HepG2 (cell line): Measurements from ENCODE around the gene BDKRB1. TPM values are rescaled to one million over a fixed set of nuclear protein-coding genes. Genes with fewer than 3 reads are reported as not detected.

ENCODE experiments used
- ATAC-seq: fragments of 200-7000 bp; cut with Tn5 transposase; 3 replicates; pipeline ENCODE4 v1.9.1; 2020; ENCODE audit warnings: mild to moderate bottlenecking, moderate library complexity
- BruUV-seq: library from RNA; stranded (reverse); fragments of 400-500 nt; replicated peaks from 2 replicates; lab custom pipeline; 2021; lab: Mats Ljungman, UMichigan
- CTCF ChIA-PET: fragments of 300-600 bp; formaldehyde crosslinking; extraction: SDS; loops from one replicate; lab custom pipeline; 2021; ENCODE audit warnings: low total read pairs, inconsistent platforms, low intra/inter-chr PET ratio; lab: Yijun Ruan, JAX
- POLR2A ChIA-PET: fragments of 350-600 bp; sonication (Branson Sonifier 250); formaldehyde crosslinking; loops from one replicate; lab custom pipeline; 2020; ENCODE audit warnings: antibody characterized with exemption, inconsistent platforms; lab: Yijun Ruan, JAX
- DNase-seq: peaks from one replicate; pipeline ENCODE4 v3.0.0-alpha.2; 2015; ENCODE audit warnings: low spot score
- FAIRE-seq: peaks from 3 replicates; lab custom pipeline; 2011; peaks lifted over from hg19 to GRCh38; lab: Jason Lieb, UNC
- H2AFZ ChIP-seq: one replicate; pipeline ENCODE4 v1.6.1; 2011; ENCODE audit warnings: low read length, inconsistent platforms
- H3K27ac ChIP-seq: fragments of 300-600 bp; 3 replicates; pipeline ENCODE4 v1.8.0; 2011; ENCODE audit warnings: mixed run types, mild to moderate bottlenecking, mixed read lengths, low read length, inconsistent platforms; ENCODE audit not compliant: insufficient read depth; ENCODE audit errors: extremely low read length
- H3K27me3 ChIP-seq, 2 experiments: fragments of 200-600 bp in 1 of 2; 2 replicates in 1 of 2; 3 replicates in 1 of 2; pipeline versions ENCODE4 v1.6.0 to v1.8.0; 2011; ENCODE audit warnings: low read length in 2 of 2, mild to moderate bottlenecking in 2 of 2, moderate library complexity in 2 of 2, inconsistent platforms in 1 of 2; ENCODE audit not compliant: insufficient read depth in 2 of 2, control insufficient read depth in 1 of 2
- H3K36me3 ChIP-seq, 2 experiments: fragments of 200-600 bp in 1 of 2; replicated peaks in 1 of 2; 2 replicates in 1 of 2; 3 replicates in 1 of 2; pipeline versions ENCODE4 v1.5.1 to v1.8.0; 2011; ENCODE audit warnings: low read length in 2 of 2, inconsistent platforms in 1 of 2; ENCODE audit not compliant: insufficient read depth in 2 of 2, control insufficient read depth in 1 of 2
- H3K4me1 ChIP-seq: 2 replicates; pipeline ENCODE4 v1.5.1; 2012; ENCODE audit warnings: low read length, inconsistent platforms; ENCODE audit not compliant: insufficient read depth
- H3K4me2 ChIP-seq: 2 replicates; pipeline ENCODE4 v1.6.0; 2011; ENCODE audit warnings: low read depth, low read length, inconsistent platforms
- H3K4me3 ChIP-seq, 3 experiments: fragments of 200-600 bp in 1 of 3; sonication (generic), shearing (Covaris generic) in 1 of 3; replicated peaks in 1 of 3; 2 replicates each; pipeline ENCODE4 v1.5.1; 2011 to 2016; ENCODE audit warnings: low read length in 3 of 3, inconsistent platforms in 2 of 3, low read depth in 2 of 3, mild to moderate bottlenecking in 2 of 3, control low read depth in 1 of 3, mixed read lengths in 1 of 3; ENCODE audit not compliant: insufficient read depth in 1 of 3
- H3K79me2 ChIP-seq: one replicate; pipeline ENCODE4 v1.6.1; 2011; ENCODE audit warnings: low read length, inconsistent platforms; ENCODE audit not compliant: insufficient read depth
- H3K9ac ChIP-seq: 2 replicates; pipeline ENCODE4 v1.6.0; 2011; ENCODE audit warnings: mild to moderate bottlenecking, low read depth, low read length, inconsistent platforms; ENCODE audit not compliant: insufficient read depth
- H3K9me3 ChIP-seq: 2 replicates; pipeline ENCODE4 v1.5.1; 2012; ENCODE audit warnings: mild to moderate bottlenecking, low read length
- H4K20me1 ChIP-seq: 2 replicates; pipeline ENCODE4 v1.6.0; 2011; ENCODE audit warnings: inconsistent platforms, mild to moderate bottlenecking, low read length, moderate library complexity; ENCODE audit not compliant: insufficient read depth
- ARID4A ChIP-seq: sonication (generic); formaldehyde crosslinking; IDR thresholded peaks from 2 replicates; pipeline ENCODE4 v1.5.0; 2020; ENCODE audit warnings: mild to moderate bottlenecking, missing genetic modification reagents, borderline replicate concordance
- BCL6 ChIP-seq: IDR thresholded peaks from 2 replicates; pipeline ENCODE4 v1.6.1; 2016; ENCODE audit warnings: missing genetic modification reagents, missing compliant biosample characterization
- CHD4 ChIP-seq: fragments of 200-600 bp; sonication (generic); IDR thresholded peaks from 2 replicates; pipeline ENCODE4 v1.7.0; 2017; ENCODE audit warnings: mild to moderate bottlenecking, low read length, borderline replicate concordance
- KDM1A ChIP-seq: IDR thresholded peaks from 2 replicates; pipeline ENCODE4 v1.6.1; 2016; ENCODE audit warnings: missing compliant biosample characterization
- KLF11 ChIP-seq: IDR thresholded peaks from 2 replicates; pipeline ENCODE4 v1.6.1; 2016; ENCODE audit warnings: missing compliant biosample characterization
- MAX ChIP-seq: IDR thresholded peaks from 2 replicates; pipeline ENCODE4 v1.6.1; 2012; ENCODE audit warnings: inconsistent platforms
- MIXL1 ChIP-seq: IDR thresholded peaks from 2 replicates; pipeline ENCODE4 v1.6.1; 2016
- NFKB2 ChIP-seq: sonication (generic); formaldehyde crosslinking; IDR thresholded peaks from 2 replicates; pipeline ENCODE4 v1.4.0; 2020; ENCODE audit warnings: missing genetic modification reagents, borderline replicate concordance
- RAD21 ChIP-seq: fragments of 450-650 bp; formaldehyde crosslinking; IDR thresholded peaks from 2 replicates; pipeline ENCODE4 v1.5.0; 2020; ENCODE audit warnings: mild to moderate bottlenecking
- SRSF1 ChIP-seq: fragments of 200-400 bp; formaldehyde crosslinking; optimal IDR thresholded peaks from 2 replicates; pipeline ENCODE3; 2017; ENCODE audit warnings: mild to moderate bottlenecking, low read depth, low read length, moderate library complexity
- STAG1 ChIP-seq: sonication (generic); formaldehyde crosslinking; IDR thresholded peaks from 2 replicates; pipeline ENCODE4 v1.4.0; 2020; ENCODE audit warnings: missing genetic modification reagents
- TAF15 ChIP-seq: fragments of 200-400 bp; formaldehyde crosslinking; IDR thresholded peaks from one replicate; pipeline ENCODE4 v1.6.1; 2018; ENCODE audit warnings: mild to moderate bottlenecking, low read depth, low read length; ENCODE audit not compliant: poor library complexity, severe bottlenecking
- ZNF580 ChIP-seq: IDR thresholded peaks from 2 replicates; pipeline ENCODE4 v1.6.1; 2016; ENCODE audit warnings: low read depth, borderline replicate concordance
- WGBS: methylation state at CpG from one replicate; pipeline ENCODE4 v1.1.6; 2017; ENCODE audit warnings: low lambda C conversion rate; 5-methylcytosine and 5-hydroxymethylcytosine counted together
- in situ Hi-C: cut with HindIII; loops from 2 replicates; pipeline ENCODE4 v1.10.0; 2017; ENCODE audit warnings: low pct_unique_long_range_greater_than_20kb; ENCODE audit not compliant: extremely low pct_ligation_motif_present
- intact Hi-C: fragments of 100-400 bp; cut with micrococcal nuclease; formaldehyde crosslinking; loops from one replicate; pipeline ENCODE4 v1.10.0; 2022; ENCODE audit not compliant: unreplicated experiment
- polyA plus RNA-seq, 8 experiments: library from polyadenylated mRNA; depleted of rRNA in 3 of 8; stranded (reverse) in 7 of 8; unstranded in 1 of 8; fragments of >200 nt; fragmentation: Illumina TruSeq in 4 of 8; extraction: Trizol in 4 of 8; gene quantifications; 2 replicates each; pipeline versions ENCODE4 v1.2.1 to v1.2.3, GENCODE V29; 2011 to 2016; ENCODE audit warnings: low read depth in 4 of 8, missing spikeins in 1 of 8, mixed read lengths in 1 of 8; ENCODE audit not compliant: insufficient read depth in 1 of 8
- total RNA-seq, 5 experiments: library from RNA; depleted of rRNA; stranded (reverse); fragments of >200 nt; fragmentation: Illumina TruSeq; extraction: Trizol; gene quantifications; 2 replicates each; pipeline ENCODE4 v1.2.3, GENCODE V29; 2016; ENCODE audit warnings: low read depth in 1 of 5
- TF ChIP-seq, protein P1 (sequence below): sonication (generic); formaldehyde crosslinking; IDR thresholded peaks from 2 replicates; pipeline ENCODE4 v1.5.0; 2020; ENCODE audit warnings: mild to moderate bottlenecking, missing genetic modification reagents, moderate library complexity

BDKRB1 gene
- total and polyA plus RNA-seq, 2 of the 13 experiments (the other 11 are each of a cell fraction or from before 2014, with no cell fraction given): 0.05 TPM; not detected in 1

DNA sequence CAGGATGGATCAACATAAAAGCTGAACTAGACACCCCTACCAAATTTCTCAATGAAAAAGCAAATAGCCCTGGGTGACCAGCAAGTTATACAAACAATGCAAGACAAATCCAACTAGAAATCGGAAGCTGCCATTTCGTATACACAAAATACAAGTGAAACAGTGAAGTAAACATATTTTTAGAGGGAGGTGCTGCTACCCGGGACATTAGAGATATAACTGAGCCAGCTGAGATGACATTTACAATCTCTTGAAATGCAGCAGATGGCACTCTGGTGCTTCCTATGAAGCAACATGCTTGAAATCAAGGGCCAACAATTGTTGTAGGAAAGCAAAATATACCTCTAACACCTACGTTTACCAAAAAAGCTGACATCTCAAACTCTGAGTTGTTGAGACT lies 25.5 kb downstream of the BDKRB1 start:
- no peak overlapping the region for H3K27ac ChIP-seq
- DNase-seq (no peak), FAIRE-seq (no peak), ATAC-seq (no peak)
- no peaks in the 10 kb centered on the region for H3K79me2 ChIP-seq
- H3K4me3 ChIP-seq: no peak overlapping the region
- TF ChIP-seq KDM1A (CRISPR knock-in tag) (no peak), MIXL1 (CRISPR knock-in tag) (no peak), RAD21 (no peak), STAG1 (CRISPR knock-in tag) (peak; percentile 24), ZNF580 (CRISPR knock-in tag) (no peak), SRSF1 (no peak)
- TF ChIP-seq, protein P1, sequence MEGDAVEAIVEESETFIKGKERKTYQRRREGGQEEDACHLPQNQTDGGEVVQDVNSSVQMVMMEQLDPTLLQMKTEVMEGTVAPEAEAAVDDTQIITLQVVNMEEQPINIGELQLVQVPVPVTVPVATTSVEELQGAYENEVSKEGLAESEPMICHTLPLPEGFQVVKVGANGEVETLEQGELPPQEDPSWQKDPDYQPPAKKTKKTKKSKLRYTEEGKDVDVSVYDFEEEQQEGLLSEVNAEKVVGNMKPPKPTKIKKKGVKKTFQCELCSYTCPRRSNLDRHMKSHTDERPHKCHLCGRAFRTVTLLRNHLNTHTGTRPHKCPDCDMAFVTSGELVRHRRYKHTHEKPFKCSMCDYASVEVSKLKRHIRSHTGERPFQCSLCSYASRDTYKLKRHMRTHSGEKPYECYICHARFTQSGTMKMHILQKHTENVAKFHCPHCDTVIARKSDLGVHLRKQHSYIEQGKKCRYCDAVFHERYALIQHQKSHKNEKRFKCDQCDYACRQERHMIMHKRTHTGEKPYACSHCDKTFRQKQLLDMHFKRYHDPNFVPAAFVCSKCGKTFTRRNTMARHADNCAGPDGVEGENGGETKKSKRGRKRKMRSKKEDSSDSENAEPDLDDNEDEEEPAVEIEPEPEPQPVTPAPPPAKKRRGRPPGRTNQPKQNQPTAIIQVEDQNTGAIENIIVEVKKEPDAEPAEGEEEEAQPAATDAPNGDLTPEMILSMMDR (CRISPR knock-in tag): peak; percentile 29; the same call in 1 of the 2 replicates
- H3K9me3 ChIP-seq: peaks cover 4% of the 10 kb centered on the region; the same call in 1 of the 2 replicates
- H3K27me3 ChIP-seq: no peaks in the 10 kb centered on the region
- H4K20me1 ChIP-seq: no peaks in the 10 kb centered on the region
- no peak overlapping the region for H3K9ac ChIP-seq
- intact Hi-C loops (no loop called here), in situ Hi-C loops (no loop called here)
- peaks cover 0 to 4% of the 10 kb centered on the region in 2 experiments; a peak in 1 of 5 replicates for H3K36me3 ChIP-seq
- POLR2A ChIA-PET: no interaction called here
- H3K4me2 ChIP-seq: no peak overlapping the region
- BruUV-seq: no TSS peak
- CTCF ChIA-PET: no interaction called here
- 75% methylated on average over 4 of the region's 4 CpGs for WGBS
- no peak overlapping the region for H2AFZ ChIP-seq
- peaks cover 11% of the 10 kb centered on the region for H3K4me1 ChIP-seq

GRCh38 chr14:96284008-96284407 lies 28.0 kb downstream of the BDKRB1 start:
- CTCF ChIA-PET: no interaction called here
- in situ Hi-C loops: no loop called here
- no peak for TF ChIP-seq ARID4A (CRISPR knock-in tag)
- no peak for TF ChIP-seq CHD4
- TF ChIP-seq MAX: no peak
- TF ChIP-seq BCL6: no peak
- no peak for TF ChIP-seq NFKB2 (CRISPR knock-in tag)
- no peak for TF ChIP-seq TAF15
- no peak for TF ChIP-seq KLF11 (CRISPR knock-in tag)

More at GRCh38 chr14:96284008-96284407, 28.0 kb downstream of the BDKRB1 start:
- no peak overlapping the region for H3K9ac ChIP-seq
- H3K9me3 ChIP-seq: no peaks in the 10 kb centered on the region
- H3K27ac ChIP-seq: no peak overlapping the region
- H3K4me2 ChIP-seq: no peak overlapping the region
- POLR2A ChIA-PET: no interaction called here
- DNase-seq (no peak), FAIRE-seq (no peak), ATAC-seq (no peak)
- intact Hi-C loops: no loop called here
- H3K4me1 ChIP-seq: peaks cover 11% of the 10 kb centered on the region
- 98% methylated on average over 9 of the region's 9 CpGs for WGBS
- no peak overlapping the region for H2AFZ ChIP-seq
- no peak overlapping the region for H3K4me3 ChIP-seq
- no peaks in the 10 kb centered on the region for H4K20me1 ChIP-seq
- peaks cover 0 to 9% of the 10 kb centered on the region in 2 experiments; a peak in 1 of 5 replicates for H3K36me3 ChIP-seq
- no peaks in the 10 kb centered on the region for H3K79me2 ChIP-seq
- H3K27me3 ChIP-seq: no peaks in the 10 kb centered on the region
- BruUV-seq: no TSS peak
